GM18517 (cell line): Measurements from ENCODE around the gene TFAP2A.

Experiments used
- ATAC-seq: cut with Tn5 transposase; IDR thresholded peaks from one replicate; pipeline ENCODE4 v1.9.1; 2021; ENCODE audit warnings: mild to moderate bottlenecking, moderate library complexity; ENCODE audit not compliant: unreplicated experiment

The TFAP2A gene

DNA sequence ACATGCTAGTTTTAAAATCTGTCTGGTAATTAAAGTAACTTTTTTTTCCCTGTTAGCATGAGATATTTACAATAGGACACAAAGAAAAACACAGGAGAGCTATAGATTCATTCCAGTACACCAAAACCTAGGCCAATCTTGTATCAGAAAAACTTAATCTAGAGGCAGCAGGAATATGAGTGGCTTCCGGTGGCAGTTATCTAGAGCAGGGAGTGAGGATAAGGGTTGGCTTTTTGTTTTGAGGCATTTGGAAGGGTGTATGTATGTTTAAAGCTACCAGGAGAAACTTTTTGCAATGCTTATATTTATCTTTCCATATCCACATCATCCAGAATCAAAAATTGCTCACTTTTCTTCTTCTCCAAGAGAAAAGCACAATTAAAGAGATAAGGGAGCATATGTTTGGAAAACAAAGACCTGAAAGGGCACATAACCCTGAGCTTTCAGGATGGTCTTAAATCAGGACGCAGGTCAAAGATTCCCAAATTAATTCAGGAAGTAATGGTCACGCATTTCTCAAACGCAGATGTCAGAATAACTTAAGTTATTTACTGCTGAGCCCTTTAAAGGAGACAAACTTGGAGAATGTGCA, 13.1 kb downstream of the TFAP2A start:
- no peak for ATAC-seq

DNA sequence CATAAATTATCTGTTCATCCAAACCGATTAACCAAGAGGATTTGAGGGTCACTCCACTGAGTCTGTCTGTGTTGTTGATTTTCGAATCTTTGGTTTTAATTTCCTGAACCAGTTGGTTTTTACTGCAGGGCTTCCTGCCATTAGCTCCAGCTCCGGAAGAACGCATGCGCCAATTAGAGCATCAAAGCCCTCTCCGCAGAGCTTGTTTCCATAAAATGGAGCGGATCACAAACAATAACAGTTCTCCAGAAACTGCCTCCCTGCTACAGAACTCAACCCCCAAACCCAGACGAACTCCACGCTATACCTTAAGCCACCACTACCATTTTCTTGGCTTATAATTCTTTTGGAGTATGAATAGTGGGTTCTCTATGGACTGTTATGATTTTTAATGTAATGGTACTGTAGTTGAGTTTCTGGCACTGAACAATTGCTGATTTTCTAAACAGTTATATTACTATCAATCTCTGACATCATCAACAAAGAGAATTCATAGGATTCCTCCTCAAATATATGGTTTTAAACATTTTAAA, 13.8 kb downstream of the TFAP2A start:
- no peak for ATAC-seq

DNA sequence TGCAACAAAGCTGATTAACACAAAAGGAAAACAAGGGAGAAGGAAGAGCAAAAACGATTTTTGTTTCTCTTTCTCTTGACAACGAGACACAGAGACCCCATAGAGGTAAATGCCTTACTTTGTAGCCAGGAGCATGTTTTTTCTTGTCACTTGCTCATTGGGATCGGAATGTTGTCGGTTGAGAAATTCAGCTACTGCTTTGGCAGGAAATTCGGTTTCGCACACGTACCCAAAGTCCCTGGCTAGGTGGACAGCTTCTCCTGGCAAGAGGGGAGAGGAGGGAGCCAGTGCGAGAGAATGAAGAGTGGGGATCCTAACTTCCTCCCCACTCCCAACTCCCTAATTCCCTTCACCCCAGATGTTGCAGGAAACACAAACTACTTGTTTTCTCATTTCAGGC, 14.5 kb downstream of the TFAP2A start:
- ATAC-seq = no peak

- ATAC-seq = no peak
Measured at GRCh38 chr6:10399451-10399850, 15.4 kb downstream of the TFAP2A start.

DNA sequence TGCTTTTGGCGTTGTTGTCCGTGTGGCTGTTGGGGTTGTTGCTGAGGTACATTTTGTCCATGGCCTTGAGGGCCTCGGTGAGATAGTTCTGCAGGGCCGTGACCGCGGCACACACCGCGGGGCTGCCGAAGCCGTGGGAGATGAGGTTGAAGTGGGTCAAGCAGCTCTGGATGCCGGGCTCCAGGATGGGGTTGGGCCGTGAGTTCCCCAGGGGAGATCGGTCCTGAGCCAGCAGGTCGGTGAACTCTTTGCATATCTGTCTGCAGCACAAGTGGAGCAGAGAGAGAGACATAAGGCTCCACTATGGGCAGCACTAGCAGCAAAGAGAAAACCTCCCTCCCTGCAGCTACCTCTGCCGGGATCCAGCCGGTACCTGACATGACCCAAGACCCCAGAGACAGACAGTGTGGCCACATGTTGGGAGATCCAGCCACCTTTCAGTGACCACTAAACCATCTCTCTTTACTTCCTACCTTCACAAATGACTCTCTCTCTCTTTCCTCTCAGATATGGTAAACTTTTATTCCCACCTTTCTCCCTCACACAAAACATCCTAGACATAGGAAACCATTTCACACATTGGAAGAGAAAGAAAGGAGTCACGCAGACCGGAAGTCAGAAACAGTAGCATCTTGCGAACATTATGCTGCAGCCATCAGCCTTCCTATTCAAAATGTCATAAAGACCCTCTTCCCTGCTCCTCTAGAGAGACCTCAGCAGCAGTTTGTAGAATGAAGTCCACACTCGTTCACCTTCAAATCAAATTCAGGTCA, 16.2 kb downstream of the TFAP2A start:
- ATAC-seq = no peak

GRCh38 chr6:10397756-10398445, 17.0 kb downstream of the TFAP2A start:
- ATAC-seq = no peak

- ATAC-seq = no peak
Measured at GRCh38 chr6:10396785-10397184, 18.1 kb downstream of the TFAP2A start.

GRCh38 chr6:10395704-10396546, 18.9 kb downstream of the TFAP2A start:
- ATAC-seq = no peak

- ATAC-seq = no peak
Measured at GRCh38 chr6:10395171-10395703, 19.6 kb downstream of the TFAP2A start.

DNA sequence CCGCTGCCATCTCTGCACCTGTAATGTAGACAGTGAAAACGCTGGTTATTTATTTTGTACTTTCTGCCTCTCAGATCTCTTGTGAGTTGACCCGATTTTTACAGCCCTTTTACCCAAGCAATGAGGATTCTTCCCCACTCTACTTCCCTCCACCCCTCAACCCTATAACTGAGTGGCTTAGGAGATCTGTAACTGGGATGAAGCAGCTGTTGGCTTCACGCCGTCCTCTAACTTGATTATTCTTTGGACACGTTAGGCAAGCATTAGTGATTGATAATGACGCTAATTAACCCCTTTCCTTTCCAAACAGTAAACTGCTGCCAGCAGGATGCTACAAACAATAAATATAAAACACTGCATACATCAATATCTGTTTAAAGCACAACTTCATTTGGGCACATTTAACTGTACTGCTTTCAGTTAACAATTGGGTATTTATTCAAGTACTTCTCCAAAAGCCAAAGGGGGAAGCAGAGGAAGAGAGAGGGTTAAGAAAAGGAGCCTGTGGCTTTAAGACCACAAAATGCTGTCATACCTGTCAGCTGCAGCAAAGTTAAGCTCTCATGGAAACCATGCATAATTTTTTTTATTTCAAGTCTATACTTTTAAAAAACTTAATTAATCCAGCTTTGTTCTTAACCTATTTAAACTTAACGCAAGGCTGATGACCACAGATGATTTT, 21.2 kb downstream of the TFAP2A start:
- no peak for ATAC-seq

DNA sequence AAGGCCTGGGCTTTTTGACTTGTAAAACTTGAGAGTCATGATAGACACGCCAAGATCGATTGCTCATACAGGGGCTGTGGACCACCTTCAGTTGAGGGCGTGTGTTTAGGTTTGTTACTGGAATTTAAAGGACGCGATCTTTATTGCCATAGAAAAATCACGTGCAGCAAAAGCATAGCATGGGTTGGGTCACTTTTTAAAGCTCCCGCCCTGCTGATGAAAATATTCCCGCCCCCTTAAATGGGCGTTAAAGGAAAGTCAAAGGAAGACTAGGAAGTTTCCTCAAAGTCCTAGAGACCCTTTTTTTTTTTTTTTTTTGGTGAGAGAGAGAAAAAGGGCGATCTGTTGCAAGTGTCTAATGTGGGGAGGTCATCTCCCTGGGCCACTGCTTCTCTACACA, 23.1 kb downstream of the TFAP2A start:
- no peak for ATAC-seq

GRCh38 chr6:10391299-10391630, 23.6 kb downstream of the TFAP2A start:
- ATAC-seq = no peak

DNA sequence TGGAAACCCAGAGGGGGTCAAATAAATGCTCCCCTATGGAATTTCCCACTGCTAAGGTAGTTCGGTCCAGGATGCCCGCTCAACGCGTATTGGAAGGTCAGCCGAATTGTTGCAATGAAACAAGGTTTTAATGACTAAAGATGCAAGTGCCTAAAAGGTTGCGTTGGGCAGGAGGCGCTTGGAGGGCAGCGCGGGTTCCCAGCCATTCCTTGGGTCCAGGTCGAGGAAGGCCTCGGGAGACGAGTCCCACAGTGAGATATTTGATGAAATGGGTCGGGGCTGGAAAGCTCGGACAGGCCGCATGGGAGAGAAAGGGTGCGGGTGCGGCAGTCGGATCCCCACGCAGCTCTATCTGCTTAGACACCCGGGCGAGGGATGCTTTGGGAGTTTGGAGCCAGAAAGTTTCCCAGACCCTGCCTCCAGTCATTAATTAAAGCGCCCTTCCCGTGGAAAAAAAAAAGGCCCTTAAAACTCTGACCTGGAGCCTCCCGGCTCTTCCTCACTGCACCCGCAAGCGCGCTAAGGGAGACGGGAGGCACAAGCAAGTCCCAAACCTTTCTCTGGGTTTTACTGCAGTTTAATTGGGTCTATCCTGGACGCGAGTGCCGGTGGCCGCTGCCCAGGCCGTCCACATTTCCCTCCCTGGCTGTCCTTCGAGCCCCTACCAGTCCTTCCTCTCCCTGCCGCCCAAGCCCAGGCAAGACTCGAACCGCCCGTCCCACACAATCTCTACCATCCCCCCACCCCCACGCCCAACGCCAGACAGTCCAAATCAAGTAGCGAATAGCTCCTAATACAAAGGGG, 24.2 kb downstream of the TFAP2A start:
- no peak for ATAC-seq

- no peak for ATAC-seq
Measured at GRCh38 chr6:10389739-10390494, 25.0 kb downstream of the TFAP2A start.

DNA sequence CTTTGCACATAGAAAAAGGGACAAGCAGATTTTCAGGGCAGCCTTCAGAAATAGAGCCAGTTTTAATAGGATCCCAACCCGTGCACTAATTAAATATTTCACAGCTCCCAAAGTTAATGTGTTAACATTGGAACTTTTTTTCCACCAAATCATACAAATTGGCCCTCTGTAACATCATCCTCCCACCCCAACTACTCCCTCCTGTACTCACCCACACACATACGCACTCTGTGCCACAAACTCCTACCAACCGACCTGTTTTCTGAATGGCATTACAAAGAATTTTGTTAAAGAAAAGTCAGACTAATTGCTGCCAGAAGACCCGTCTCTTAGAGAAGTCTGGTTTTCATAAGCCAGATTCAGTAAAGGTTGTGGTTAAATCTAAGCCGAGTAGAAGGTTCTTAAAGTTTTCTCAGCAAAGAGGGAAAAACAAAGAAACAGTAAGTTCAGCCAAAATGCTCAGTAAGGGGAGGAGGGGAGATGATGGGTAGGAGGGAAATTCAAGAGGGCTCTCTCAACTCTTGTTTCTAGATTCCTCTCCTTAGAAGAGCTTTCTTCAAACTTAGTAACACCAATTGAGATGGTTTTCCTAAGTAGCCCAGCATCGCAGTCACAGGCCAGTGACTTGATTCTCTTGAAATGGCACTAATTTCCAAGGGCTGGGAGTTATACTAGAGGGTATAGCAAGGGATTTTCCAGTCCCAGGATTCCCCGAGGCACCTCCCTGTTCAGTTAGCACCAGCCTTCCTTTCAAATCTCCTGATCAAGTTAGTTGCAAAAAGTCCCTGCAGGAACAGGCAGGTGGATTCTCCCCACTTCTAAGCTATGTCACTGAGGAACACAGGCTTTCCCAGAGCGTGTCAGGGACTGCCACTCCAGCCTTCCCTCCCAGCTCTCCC, 27.9 kb downstream of the TFAP2A start:
- ATAC-seq = no peak

DNA sequence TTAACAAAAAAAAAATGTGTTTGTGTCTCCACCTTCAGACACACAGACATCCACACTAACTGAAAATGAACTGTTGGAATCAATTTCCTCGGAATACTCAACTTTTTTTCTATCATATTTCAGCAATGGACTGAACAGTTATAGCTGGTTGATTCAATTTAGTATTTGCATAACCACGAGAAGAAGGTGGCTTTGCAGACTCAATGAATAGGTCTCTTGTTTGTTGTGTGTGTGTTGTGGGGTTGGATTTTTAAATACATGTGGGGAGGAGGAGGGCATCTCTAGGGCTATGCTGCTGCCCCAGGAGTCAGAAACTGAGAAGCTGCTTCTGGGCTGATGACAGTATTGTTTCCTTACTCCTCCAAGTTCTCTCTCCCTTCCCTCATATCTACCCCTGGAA, 28.7 kb downstream of the TFAP2A start:
- no peak for ATAC-seq

- no peak for ATAC-seq
Measured at GRCh38 chr6:10385524-10386132, 29.2 kb downstream of the TFAP2A start.
